SU-DHL-6 (cell line): Measurements from ENCODE around the gene NAA80.

ENCODE experiments used
- H2AFZ ChIP-seq: fragments of 200-600 bp; sonication (generic); 2 replicates; pipeline ENCODE4 v1.6.1; 2014; ENCODE audit warnings: low read depth, mild to moderate bottlenecking, moderate library complexity, mixed read lengths, antibody characterized with exemption, low read length; ENCODE audit not compliant: severe bottlenecking
- H3F3A ChIP-seq: fragments of 200-600 bp; shearing (Covaris generic); 2 replicates; pipeline ENCODE4 v1.6.0; 2016; ENCODE audit warnings: antibody characterized with exemption, mild to moderate bottlenecking; ENCODE audit not compliant: insufficient read depth
- H3K27ac ChIP-seq: fragments of 200-600 bp; sonication (generic); 2 replicates; pipeline ENCODE4 v1.5.1; 2016; ENCODE audit warnings: low read depth, mild to moderate bottlenecking, low read length, moderate library complexity, mixed read lengths
- H3K27me3 ChIP-seq: fragments of 200-600 bp; sonication (generic), shearing (Covaris generic); 2 replicates; pipeline ENCODE4 v1.6.0; 2014; ENCODE audit warnings: mild to moderate bottlenecking, low read length
- H3K36me3 ChIP-seq: fragments of 200-600 bp; sonication (generic); 2 replicates; pipeline ENCODE4 v1.6.1; 2014; ENCODE audit warnings: mild to moderate bottlenecking, low read length, mixed read lengths
- H3K4me2 ChIP-seq: fragments of 300-600, 200-600 bp; shearing (Covaris generic), sonication (generic); 2 replicates; pipeline ENCODE4 v1.6.0; 2014; ENCODE audit warnings: low read length, low read depth, mild to moderate bottlenecking; ENCODE audit not compliant: poor library complexity, severe bottlenecking
- H3K4me3 ChIP-seq: fragments of 200-600 bp; sonication (generic); 2 replicates; pipeline ENCODE4 v1.5.1; 2014; ENCODE audit warnings: antibody characterized with exemption, low read length, mild to moderate bottlenecking, mixed read lengths; ENCODE audit not compliant: insufficient read depth, poor library complexity, severe bottlenecking
- H3K79me2 ChIP-seq: fragments of 200-600 bp; sonication (generic); 2 replicates; pipeline ENCODE4 v1.6.1; 2014; ENCODE audit warnings: mild to moderate bottlenecking, low read length, moderate library complexity; ENCODE audit not compliant: insufficient read depth
- H3K9ac ChIP-seq: fragments of 200-600 bp; sonication (generic); 2 replicates; pipeline ENCODE4 v1.7.0; 2014; ENCODE audit warnings: mild to moderate bottlenecking, low read length
- H3K9me2 ChIP-seq: fragments of 200-600 bp; sonication (generic); replicated peaks from 2 replicates; pipeline ENCODE4 v1.6.1; 2014; ENCODE audit warnings: low read length; ENCODE audit not compliant: insufficient read depth
- H3K9me3 ChIP-seq: fragments of 200-600 bp; sonication (generic); 2 replicates; pipeline ENCODE4 v1.6.1; 2014; ENCODE audit warnings: low read length, mixed read lengths; ENCODE audit not compliant: insufficient read depth
- H4K20me1 ChIP-seq: fragments of 200-600 bp; sonication (generic); 2 replicates; pipeline ENCODE4 v1.6.1; 2014; ENCODE audit warnings: low read depth, mild to moderate bottlenecking, antibody characterized with exemption, low read length, moderate library complexity, mixed read lengths
- EZH2phosphoT487 ChIP-seq: fragments of 200-600 bp; sonication (generic), shearing (Covaris generic); conservative IDR thresholded peaks from 2 replicates; pipeline ENCODE4 v1.6.1; 2018; ENCODE audit warnings: mild to moderate bottlenecking, antibody characterized with exemption, low read length, moderate library complexity, mixed read lengths
- TF ChIP-seq, protein P1 (sequence below): fragments of 200-600 bp; sonication (generic); IDR thresholded peaks from one replicate; pipeline ENCODE4 v1.5.1; 2017; ENCODE audit warnings: antibody characterized with exemption, mild to moderate bottlenecking, low read length, moderate library complexity; ENCODE audit not compliant: insufficient read depth, poor library complexity, severe bottlenecking

The NAA80 gene

DNA sequence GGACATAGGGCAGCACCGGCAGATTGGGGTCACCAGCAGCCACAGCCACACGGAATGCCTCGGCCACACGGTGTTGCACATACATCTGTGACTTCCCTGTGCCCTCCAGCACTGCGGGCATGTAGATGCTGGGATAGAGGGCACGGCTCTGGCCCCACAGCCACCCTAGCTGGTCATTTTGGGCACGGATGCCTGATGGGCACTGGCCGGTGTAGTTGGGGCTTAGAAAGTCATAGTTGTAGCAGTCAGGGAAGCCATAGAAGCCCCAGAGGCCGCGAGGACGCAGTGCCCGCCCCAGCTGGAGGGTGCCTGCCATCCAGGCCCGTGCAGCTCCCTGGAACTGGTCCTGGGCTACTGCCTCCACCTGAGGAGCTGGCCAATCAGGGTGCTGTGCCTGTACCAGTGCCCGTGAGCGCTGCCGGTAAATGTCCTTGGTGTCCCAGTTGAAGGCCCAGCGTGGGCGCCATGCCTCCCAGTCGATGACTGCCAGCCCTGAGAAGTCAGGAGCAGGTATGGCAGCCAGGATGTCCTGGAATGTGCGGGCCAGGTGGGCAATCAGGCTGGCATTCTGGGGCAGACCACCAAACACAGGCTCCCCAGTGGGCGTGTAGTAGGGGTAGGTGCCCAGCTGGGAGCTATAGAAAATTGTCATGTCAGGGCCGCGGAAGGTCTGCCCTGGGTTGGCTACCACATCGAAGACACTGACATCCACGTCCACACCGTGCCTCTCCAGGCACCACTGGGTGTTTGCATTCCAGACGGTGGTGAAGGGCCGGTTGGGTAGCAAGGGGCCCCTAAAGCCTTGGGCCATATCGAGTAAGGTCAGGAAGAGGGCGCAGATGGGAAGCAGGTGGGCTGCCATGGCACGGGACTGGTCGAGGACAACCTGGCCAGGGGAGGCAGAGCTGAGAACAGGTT lies 3.1 kb upstream of the NAA80 start:
- Histone ChIP-seq H3K36me3 (no peaks in the 10 kb centered on the region), H4K20me1 (no peaks in the 10 kb centered on the region), H3K9ac (no peak overlapping the region), H3K4me2 (no peak overlapping the region), H3K9me3 (no peaks in the 10 kb centered on the region), H3K27me3 (no peaks in the 10 kb centered on the region), H3K4me3 (no peak overlapping the region), H2AFZ (no peak overlapping the region), H3F3A (no peaks in the 10 kb centered on the region), H3K27ac (no peak overlapping the region), H3K79me2 (no peaks in the 10 kb centered on the region), H3K9me2 (no peaks in the 10 kb centered on the region)
- TF ChIP-seq, protein P1, sequence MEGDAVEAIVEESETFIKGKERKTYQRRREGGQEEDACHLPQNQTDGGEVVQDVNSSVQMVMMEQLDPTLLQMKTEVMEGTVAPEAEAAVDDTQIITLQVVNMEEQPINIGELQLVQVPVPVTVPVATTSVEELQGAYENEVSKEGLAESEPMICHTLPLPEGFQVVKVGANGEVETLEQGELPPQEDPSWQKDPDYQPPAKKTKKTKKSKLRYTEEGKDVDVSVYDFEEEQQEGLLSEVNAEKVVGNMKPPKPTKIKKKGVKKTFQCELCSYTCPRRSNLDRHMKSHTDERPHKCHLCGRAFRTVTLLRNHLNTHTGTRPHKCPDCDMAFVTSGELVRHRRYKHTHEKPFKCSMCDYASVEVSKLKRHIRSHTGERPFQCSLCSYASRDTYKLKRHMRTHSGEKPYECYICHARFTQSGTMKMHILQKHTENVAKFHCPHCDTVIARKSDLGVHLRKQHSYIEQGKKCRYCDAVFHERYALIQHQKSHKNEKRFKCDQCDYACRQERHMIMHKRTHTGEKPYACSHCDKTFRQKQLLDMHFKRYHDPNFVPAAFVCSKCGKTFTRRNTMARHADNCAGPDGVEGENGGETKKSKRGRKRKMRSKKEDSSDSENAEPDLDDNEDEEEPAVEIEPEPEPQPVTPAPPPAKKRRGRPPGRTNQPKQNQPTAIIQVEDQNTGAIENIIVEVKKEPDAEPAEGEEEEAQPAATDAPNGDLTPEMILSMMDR = no peak
- no peak for TF ChIP-seq EZH2phosphoT487

DNA sequence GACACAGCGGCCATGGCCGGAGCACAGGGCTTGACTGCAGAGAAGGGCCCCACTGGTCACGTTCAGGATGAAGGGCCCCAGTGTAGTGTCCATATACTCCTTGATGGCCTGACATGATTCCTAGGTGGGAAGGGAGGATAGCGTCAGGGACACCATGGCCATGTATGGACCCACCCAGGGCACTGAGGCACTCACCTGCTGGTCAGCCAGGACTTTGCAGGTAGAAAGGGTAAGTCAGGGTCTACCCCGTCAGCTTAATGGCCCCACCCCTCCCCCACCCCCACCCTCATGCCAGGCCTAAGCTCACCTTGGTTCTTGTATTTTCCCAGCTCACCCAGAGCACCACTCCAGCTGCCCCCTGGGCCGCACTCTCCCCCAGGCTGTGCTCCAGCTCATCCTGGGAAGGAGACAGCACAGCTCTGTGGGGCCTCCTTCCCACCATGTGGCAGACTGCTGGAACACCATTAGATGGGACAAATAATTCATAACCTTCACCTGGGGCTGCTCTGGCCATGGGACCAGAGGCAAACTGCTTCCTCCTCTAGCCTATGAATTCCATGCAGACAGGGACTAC lies 1.6 kb upstream of the NAA80 start:
- Histone ChIP-seq H4K20me1 (no peaks in the 10 kb centered on the region), H3K36me3 (no peaks in the 10 kb centered on the region), H3K9me3 (no peaks in the 10 kb centered on the region), H3K4me3 (no peak overlapping the region), H3K4me2 (no peak overlapping the region), H3F3A (no peaks in the 10 kb centered on the region), H3K27me3 (no peaks in the 10 kb centered on the region), H3K79me2 (no peaks in the 10 kb centered on the region), H3K27ac (no peak overlapping the region), H3K9ac (0 out of 2 replicates have a peak overlapping the region, but pooled peaks have one; percentile 66), H3K9me2 (no peaks in the 10 kb centered on the region), H2AFZ (no peak overlapping the region)
- no peak for TF ChIP-seq EZH2phosphoT487
- TF ChIP-seq, protein P1 = no peak

DNA sequence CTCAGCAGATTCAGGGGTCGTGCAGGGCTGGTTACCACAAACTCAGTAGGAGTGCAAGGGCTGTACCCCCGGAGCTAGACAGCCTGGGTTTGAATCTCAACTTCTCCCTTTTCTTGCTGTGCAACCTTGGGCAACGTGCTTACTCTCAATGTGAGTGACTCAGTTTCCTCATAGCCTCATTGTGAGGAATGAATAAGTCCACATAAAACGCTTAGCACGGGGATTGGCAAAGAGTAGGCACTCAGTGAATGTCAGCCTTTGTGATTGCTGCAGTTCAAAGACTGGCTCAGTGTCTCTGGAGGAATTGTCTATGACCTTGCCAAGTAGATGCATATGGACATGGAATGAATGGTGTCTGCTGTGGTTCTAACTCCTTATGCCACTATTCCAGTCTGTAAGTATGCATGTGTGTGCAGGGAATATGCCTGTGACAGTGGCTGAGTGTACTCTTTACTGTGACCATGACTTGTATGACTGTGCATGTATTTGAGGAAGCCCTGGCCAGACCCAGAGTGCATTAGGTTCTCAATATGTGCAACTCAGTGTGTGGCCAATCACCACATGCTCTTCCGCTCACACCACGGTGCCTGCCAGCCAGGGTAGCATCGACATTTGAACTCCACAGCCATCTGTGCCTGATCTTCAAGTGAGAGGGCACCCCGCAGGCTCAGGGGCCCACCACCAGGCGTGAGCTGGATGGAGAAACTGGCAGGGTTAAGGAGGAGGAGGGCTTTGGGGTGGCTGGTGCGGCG lies 900 bp upstream of the NAA80 start:
- Histone ChIP-seq H4K20me1 (no peaks in the 10 kb centered on the region), H2AFZ (peak overlapping the region; percentile 78)

More for the DNA sequence above, 900 bp upstream of the NAA80 start:
- Histone ChIP-seq H3K79me2 (no peaks in the 10 kb centered on the region), H3K27ac (peak overlapping the region; percentile 33), H3K9me2 (no peaks in the 10 kb centered on the region), H3K27me3 (no peaks in the 10 kb centered on the region), H3F3A (no peaks in the 10 kb centered on the region), H3K4me3 (peak overlapping the region; percentile 57), H3K9me3 (no peaks in the 10 kb centered on the region), H3K9ac (peak overlapping the region; percentile 66), H3K36me3 (no peaks in the 10 kb centered on the region), H3K4me2 (peak overlapping the region; percentile 76)
- no peak for TF ChIP-seq EZH2phosphoT487
- TF ChIP-seq, protein P1 = no peak
